ENCODE data around the gene POLR2L.

Gene POLR2L

DNA sequence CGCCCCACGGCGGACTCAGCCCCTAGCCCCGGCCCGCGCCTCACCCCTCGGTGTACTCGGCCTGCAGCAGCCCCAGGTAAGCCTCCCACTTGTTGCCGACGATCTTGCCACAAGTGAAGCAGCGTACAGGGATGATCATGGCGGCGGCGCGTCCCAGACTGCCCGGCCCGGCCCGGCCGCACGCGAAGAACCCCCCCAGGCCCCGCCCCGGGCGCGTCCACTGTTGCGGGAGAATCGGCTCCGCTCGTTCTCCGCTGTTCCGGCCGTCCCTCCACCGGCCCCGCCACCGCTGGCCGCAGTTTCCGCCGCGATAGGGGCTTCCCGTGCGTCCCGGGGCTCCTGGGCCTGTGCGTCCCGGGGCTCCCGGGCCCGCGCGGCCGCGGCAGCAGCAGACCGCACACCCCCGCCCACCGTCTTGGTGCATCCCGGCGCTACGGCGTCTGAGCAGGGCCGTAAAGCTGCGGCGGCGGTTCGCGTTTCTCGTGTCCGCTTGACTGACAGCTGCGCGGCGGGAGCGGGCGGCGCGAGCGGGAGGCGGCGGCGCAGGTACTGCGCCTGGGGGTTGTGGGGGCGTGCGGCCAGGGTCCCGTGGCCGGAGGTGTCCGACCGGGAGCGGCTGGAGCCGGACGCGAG is at the start of gene POLR2L, which contains the start of gene TSPAN4:
POLR2L (minus strand) TSS at position 160 of the 633 bp plus-strand sequence; CDS start at position 139, 21 bp downstream.
TSPAN4 (plus strand) TSS at position 483 of the 633 bp plus-strand sequence. CDS start 7,453 bp downstream, outside the sequence.
- no peak for TF ChIP-seq ZNF274 (IDR thresholded peaks at IDR 0.05; ENCODE audit: low read depth, low read length)

DNA sequence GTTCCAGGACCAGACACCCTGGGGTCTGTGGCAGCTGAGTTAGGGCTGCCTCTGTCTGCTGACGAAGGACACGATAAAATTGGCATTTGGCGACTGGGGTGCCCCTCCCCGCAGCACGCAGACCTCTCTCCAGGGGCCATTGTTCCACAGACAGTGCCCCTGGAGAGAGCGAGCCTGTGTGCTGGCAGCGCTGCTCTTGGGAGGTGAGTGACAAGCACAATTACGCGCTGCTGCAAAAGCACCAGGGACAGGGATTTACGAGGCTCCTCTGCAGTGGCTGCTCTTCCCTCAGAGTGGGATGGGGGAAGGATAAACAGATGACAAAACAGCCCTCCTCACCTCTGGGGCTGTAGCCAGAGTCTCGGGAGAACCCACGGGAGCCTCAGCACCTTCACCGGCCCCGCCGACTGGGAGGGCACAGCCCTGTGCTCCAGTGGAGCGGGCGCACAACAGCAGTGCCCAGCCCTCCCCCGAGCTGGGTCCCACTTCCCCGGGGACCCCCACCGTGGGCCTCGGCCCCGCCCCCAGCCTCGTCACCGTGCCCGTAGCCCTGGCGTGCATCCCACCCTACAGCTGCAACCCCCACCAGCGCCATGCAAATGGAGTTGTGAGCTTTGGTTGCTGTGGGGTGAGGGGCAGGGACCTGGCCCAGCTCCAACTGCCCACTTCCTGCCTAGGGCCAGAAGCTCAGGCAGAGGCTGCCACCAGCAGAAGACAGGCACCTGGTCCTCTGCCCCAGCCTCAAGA is 48.6 kb upstream of the POLR2L start:
- no peak for TF ChIP-seq ZNF274 (IDR thresholded peaks at IDR 0.05; ENCODE audit: low read depth, low read length)
- H3K4me3 ChIP-seq (ENCODE audit: low read length) = no peak overlapping the region

More for the DNA sequence above, at the start of gene POLR2L, which contains the start of gene TSPAN4:
- H3K4me3 ChIP-seq (ENCODE audit: low read length) = peak within 1 kb of the TSS; percentile 93

DNA sequence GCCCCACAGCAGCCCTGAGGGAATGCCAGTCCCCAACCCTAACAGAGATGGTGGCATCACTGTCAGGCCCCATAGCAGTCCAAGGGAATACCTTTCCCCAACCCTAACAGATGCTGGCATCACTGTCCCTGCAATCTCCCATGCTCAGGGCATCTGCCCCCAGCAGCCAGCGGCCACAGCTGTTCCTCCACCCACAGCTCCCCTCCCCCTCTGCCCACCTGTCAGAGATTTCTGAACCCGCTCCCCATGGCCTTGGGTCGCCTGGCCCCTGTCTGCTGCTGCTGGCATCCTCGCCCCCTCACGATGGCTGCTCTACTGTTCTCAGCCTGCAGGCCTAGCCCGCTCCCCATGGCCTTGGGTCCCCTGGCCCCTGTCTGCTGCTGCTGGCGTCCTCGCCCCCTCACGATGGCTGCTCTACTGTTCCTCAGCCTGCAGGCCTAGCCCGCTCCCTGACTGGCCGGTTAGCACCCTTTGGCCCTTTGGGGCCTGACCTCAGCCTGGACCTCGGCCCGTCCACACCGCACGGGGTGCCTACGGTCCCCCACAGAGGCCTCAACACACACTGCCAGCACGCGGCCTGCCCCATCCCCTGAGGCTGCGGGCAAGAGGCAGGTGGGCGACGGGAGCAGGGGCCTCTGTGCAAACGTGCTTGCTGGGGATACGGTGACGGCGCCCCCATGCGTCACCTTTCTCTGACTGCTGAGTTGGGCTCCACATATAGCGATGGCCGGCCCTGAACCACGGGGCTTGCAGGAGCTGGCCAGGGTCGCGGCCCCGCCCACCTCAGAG is 47.6 kb upstream of the POLR2L start:
- no peak overlapping the region for H3K4me3 ChIP-seq (ENCODE audit: low read length)
- no peak for TF ChIP-seq ZNF274 (IDR thresholded peaks at IDR 0.05; ENCODE audit: low read depth, low read length)

DNA sequence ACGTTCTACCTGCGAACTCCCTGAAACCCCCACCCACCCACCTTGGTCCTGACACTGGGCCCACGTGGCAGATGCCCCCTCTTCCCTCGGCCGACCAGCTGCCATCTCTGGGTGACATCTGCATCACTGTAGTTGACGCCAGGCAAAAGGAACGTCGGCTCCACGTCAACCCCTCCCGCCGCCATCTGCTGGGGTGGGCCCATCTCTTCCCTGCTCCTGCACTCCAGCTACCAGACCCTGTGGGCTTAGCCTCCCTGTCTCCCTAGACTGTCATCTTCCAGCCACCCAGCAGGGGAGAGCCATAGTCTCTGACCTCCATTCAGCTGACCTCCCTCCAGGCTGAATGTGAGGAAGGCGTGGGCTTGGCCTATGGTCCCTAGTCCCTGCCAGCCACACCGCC is 46.9 kb upstream of the POLR2L start:
- TF ChIP-seq ZNF274 (IDR thresholded peaks at IDR 0.05; ENCODE audit: low read depth, low read length) = no peak

DNA sequence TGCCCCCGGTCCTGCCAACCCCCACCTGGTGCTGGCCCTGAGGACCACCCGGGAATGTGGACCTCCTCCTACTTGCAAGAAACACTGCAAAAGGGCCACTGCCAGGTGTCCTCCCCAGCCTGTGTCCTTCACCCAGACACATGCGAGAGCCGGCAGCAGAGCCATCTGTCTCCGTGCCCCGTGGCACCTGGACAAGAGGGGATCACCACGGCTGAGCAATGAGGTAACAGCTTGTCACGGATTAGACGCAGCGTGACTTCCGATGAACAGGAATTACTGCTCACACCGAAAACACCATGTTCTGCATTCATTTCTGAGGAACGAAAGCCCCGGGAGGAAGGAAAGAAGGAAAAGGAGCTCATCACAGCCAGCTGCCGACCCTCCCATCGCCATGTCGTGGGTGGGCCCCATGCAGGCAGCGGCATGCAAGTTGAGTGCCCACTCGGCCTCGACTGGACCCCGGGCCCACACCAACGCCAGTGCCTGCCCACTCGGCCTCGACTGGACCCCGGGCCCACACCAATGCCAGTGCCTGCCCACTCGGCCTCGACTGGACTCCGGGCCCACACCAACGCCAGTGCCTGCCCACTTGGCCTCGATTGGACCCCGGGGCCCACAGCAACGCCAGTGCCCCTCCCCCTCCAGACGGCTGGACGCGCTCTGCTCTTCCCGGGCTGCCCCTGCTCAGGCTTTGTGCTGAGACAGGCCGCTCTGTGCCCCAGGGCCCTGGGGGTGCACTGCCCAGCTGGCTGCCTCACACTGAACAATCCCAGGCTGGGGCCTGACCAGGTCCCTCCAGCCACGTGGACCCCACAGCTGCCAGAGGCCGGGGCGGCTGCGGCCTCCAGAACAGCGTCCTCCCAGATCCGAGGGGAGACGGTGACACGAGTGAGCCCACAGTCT is 46.2 kb upstream of the POLR2L start:
- H3K4me3 ChIP-seq (ENCODE audit: low read length) = no peak overlapping the region
- TF ChIP-seq ZNF274 (IDR thresholded peaks at IDR 0.05; ENCODE audit: low read depth, low read length) = no peak

More for the DNA sequence above, 46.9 kb upstream of the POLR2L start:
- H3K4me3 ChIP-seq (ENCODE audit: low read length) = no peak overlapping the region

DNA sequence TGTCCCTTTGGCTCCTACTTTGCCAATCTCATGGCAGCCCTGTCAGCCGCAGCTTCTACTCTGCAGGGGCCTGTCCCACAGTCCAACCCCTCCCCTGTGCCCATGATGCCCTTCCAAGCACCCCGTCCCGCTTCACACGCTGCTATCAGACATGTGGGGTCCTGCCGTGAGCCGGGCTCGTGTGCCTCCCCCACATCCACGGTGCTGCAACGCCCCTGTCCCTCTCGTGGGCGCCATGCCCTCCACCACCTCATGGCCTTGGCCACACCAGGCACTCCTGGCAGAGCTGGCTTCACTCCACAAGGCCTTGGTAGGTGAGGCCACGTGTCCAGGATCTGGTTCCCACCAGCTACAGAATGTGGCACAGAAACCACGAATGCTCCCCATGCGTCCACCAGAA is 45.3 kb upstream of the POLR2L start:
- no peak for TF ChIP-seq ZNF274 (IDR thresholded peaks at IDR 0.05; ENCODE audit: low read depth, low read length)
- H3K4me3 ChIP-seq (ENCODE audit: low read length) = no peak overlapping the region

DNA sequence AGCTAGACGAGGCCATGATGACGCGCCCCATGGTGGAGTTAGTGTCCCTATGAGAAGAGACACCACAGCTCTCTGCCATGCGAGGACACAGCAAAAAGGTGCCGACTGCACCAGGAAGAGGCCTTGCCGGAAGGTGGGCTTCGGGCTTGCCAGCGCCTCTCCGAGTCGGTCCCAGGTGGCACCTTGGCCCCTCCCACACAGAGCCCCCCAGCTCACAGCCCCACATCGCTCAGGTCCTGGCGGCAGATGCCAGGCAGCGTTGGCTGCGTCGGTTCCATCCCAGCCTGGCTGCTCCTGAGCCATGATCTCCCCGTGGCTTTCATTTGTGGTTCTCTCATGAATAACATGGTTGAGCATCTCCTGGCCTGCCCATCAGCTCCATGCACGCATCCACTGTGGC is 44.2 kb upstream of the POLR2L start:
- TF ChIP-seq ZNF274 (IDR thresholded peaks at IDR 0.05; ENCODE audit: low read depth, low read length) = no peak

DNA sequence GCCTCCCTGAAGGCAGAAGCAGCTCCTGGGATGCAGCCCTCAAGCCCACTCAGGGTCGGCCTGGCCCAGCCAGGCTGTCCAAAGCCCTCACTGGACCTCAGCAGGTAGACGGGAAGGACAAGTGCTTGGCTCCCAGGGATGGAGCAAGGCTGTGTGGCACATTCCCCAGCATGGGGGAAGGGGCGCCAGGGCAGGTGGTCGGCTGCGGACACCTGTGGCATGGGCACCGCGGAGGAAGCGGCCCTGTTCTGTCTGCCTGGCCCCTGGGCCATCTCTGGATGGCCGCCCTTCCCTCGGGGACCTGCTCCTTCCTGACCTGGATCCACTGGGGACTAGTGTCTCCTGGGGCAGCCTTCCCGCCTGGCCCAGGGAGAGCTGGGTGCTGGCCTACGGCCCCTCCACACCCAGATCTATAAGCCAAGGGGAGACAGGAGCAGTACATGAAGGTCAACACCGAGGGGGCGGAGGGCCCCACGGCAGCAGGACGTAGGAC is 42.3 kb upstream of the POLR2L start:
- H3K4me3 ChIP-seq (ENCODE audit: low read length) = no peak overlapping the region
- TF ChIP-seq ZNF274 (IDR thresholded peaks at IDR 0.05; ENCODE audit: low read depth, low read length) = no peak

More for the DNA sequence above, 44.2 kb upstream of the POLR2L start:
- H3K4me3 ChIP-seq (ENCODE audit: low read length) = no peak overlapping the region

DNA sequence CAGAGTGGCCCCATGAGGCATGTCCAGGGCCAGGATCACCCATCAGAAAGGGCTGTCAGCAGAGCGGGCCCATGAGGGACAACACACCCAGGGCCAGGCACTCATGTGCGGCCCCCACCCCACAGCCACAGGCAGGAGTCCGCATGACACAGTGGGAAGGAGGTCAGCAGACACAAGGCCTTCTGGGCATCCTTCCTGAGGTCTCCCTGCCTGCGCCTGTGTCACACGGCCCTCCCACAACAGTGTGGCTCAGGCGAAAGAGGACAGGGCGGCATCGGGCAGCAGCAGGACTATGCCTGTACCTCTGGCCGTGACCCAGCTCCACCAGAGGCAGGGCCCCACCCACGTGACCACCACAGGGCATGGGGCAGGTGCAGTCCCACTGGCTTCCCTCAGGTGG is 41.2 kb upstream of the POLR2L start:
- H3K4me3 ChIP-seq (ENCODE audit: low read length) = no peak overlapping the region
- no peak for TF ChIP-seq ZNF274 (IDR thresholded peaks at IDR 0.05; ENCODE audit: low read depth, low read length)

DNA sequence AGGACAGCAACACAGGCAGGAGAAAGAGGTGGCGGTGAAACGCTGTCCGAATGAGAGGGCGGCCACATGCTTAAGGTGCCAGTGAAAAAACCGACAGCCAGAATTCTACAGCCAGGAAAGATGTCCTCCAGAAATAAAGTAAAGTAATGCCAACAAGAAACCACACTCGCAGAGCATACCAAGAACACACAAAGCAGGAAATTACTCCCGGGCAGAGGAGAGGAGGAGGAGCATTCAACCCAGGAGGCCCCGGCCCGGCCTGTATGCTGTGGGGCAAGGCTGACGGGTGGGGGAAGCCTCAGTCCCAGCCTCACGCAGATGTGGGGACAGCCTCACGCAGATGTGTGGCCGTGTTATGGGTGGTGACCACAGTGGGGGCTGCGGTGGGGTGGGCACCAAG is 40.3 kb upstream of the POLR2L start:
- TF ChIP-seq ZNF274 (IDR thresholded peaks at IDR 0.05; ENCODE audit: low read depth, low read length) = no peak
- H3K4me3 ChIP-seq (ENCODE audit: low read length) = no peak overlapping the region

DNA sequence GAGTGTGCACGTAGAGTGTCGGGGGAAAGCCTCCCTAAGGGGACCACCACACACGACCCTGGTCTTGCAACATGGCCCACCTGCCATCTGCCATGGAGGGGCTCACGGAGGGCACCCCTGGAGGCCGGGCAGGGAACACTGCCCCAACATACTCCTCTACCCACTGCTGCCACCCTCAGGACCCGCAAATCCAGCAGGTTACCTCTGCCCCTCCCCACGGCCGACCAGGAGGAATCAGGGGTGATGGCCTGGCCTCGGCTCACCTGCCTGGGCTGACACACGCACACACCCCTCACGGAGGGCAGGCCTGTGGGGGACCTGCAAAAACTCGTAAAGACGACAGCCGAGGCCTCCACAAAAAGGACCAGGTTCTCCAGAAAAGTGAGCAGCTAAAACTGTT is 38.1 kb upstream of the POLR2L start:
- TF ChIP-seq ZNF274 (IDR thresholded peaks at IDR 0.05; ENCODE audit: low read depth, low read length) = no peak
- no peak overlapping the region for H3K4me3 ChIP-seq (ENCODE audit: low read length)

DNA sequence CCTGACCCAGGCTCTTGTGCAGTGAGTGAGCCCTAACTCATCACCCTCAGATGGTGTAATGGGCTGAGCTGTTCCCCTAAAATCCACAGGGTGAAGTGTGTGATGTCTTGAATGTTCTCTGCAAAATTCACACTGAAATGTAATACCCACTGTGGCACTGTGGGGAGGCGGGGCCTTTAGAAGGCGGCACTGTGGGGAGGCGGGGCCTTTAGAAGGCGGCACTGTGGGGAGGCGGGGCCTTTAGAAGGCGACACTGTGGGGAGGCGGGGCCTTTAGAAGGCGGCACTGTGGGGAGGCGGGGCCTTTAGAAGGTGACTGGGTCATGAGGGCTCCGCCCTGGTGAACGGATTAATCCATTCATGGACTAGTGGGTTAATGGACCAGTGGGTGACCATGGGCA is 35.2 kb upstream of the POLR2L start:
- no peak for TF ChIP-seq ZNF274 (IDR thresholded peaks at IDR 0.05; ENCODE audit: low read depth, low read length)
- H3K4me3 ChIP-seq (ENCODE audit: low read length) = no peak overlapping the region

DNA sequence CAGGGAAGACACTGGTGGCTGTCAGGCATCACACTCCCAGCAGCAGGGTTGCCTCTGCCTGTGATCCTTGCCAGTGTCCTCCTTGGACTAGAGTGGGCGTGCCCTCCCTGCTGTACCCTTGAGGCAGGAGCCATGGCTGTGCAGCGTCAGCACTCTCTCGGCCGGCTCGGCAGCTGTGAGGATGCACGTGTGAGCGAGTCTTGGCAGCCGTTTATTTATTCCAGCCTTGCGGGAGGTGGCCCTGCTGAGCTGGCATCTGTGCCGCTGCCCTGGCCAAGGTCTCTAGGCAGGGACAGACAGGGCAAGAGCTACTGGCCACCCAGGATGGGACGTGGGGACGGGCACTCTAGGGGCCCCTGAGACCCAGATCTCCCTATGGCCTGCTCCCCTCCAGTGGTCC is 34.2 kb upstream of the POLR2L start:
- no peak overlapping the region for H3K4me3 ChIP-seq (ENCODE audit: low read length)
- TF ChIP-seq ZNF274 (IDR thresholded peaks at IDR 0.05; ENCODE audit: low read depth, low read length) = no peak
